Duodenal mucosa (tissue), 2 donors: ENCODE data around the gene IP6K3.

Experiments used
- H3K27ac ChIP-seq: one replicate; pipeline ENCODE4 v1.7.0; 2013; ENCODE audit warnings: low read depth, low read length
- H3K27me3 ChIP-seq, 2 donors: one replicate each; pipeline ENCODE4 v1.7.0; 2013; ENCODE audit warnings: low read length in 2 of 2, control low read depth in 1 of 2; ENCODE audit not compliant: insufficient read depth in 2 of 2, control insufficient read depth in 1 of 2
- H3K36me3 ChIP-seq, 2 donors: one replicate each; pipeline ENCODE4 v1.7.0; 2013; ENCODE audit warnings: low read length in 2 of 2, control low read depth in 1 of 2; ENCODE audit not compliant: insufficient read depth in 2 of 2, control insufficient read depth in 1 of 2
- H3K4me1 ChIP-seq, 2 donors: one replicate each; pipeline ENCODE4 v1.7.0; 2013; ENCODE audit warnings: low read length in 2 of 2, control low read depth in 1 of 2; ENCODE audit not compliant: insufficient read depth in 2 of 2, control insufficient read depth in 1 of 2
- H3K4me3 ChIP-seq, 2 donors: one replicate each; pipeline ENCODE4 v1.7.0; 2013; ENCODE audit warnings: low read length in 2 of 2, low read depth in 1 of 2
- H3K9ac ChIP-seq, 2 donors: one replicate each; pipeline ENCODE4 v1.7.0; 2013; ENCODE audit warnings: low read length in 2 of 2, low read depth in 1 of 2
- H3K9me3 ChIP-seq, 2 donors: one replicate each; pipeline ENCODE4 v1.7.0; 2013; ENCODE audit warnings: low read length in 2 of 2, control low read depth in 1 of 2; ENCODE audit not compliant: control insufficient read depth in 1 of 2

IP6K3 gene

DNA sequence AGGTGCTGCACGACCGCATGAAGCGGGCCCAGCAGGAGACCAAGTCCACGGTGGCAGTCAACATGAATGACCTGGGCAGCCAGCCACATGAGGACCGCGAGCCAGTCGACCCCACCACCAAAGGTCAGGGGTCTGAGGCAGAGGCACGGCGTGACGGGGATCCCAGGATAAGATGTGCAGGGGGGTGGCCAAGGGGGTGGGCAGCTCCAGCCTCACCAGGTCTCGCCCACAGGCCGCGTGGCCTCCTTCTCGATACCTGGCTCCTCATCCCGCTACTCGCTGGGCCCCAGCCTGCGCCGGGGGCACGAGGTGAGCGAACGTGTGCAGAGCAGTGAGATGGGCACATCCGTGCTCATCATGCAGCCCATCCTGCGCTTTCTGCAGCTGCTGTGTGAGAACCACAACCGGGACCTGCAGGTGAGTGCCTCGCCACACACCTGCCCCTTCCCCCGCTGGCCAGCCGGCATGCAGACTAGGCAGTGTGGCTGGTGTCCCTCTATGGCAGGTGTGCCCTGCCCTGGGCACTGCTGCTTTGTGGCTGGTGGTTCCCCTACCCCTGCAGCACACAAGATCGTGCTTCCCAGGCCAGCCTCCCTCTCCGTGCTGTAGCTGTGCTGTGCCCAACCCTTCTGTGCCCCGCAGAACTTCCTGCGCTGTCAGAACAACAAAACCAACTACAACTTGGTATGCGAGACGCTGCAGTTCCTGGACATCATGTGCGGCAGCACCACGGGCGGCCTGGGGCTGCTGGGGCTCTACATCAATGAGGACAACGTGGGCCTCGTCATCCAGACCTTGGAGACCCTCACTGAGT lies 61.1 kb downstream of the IP6K3 start:
- no peaks in the 10 kb centered on the region for H3K4me1 ChIP-seq
- H3K9ac ChIP-seq = no peak overlapping the region
- H3K27me3 ChIP-seq = no peaks in the 10 kb centered on the region
- no peak overlapping the region for H3K27ac ChIP-seq
- peaks cover 62 to 92% of the 10 kb centered on the region in 2 donors for H3K36me3 ChIP-seq
- H3K4me3 ChIP-seq = no peak overlapping the region
- no peaks in the 10 kb centered on the region for H3K9me3 ChIP-seq

DNA sequence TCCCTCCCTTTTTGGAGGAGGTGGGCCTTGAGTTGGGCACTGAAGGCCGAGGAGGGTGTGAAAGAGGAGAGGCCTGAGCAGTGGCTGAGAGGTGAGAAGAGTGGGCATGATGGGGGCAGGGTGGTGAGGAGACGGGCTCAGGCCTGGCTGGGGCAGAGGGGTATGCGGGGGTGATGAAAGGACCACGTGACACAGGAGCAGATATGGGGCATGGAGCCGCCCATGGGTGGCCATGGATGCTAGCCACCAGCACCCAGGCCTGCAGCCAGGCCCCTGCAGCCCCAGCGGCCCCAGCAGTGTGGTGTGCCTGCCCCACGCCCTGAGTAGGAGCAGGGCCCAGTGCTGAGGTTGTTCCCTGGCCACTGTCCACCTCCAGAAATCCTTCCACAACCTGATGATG lies 61.7 kb downstream of the IP6K3 start:
- no peaks in the 10 kb centered on the region for H3K9me3 ChIP-seq
- no peak overlapping the region for H3K27ac ChIP-seq
- H3K4me1 ChIP-seq = no peaks in the 10 kb centered on the region
- no peak overlapping the region for H3K9ac ChIP-seq
- no peak overlapping the region for H3K4me3 ChIP-seq
- H3K36me3 ChIP-seq = peaks cover 56 to 94% of the 10 kb centered on the region in 2 donors
- no peaks in the 10 kb centered on the region for H3K27me3 ChIP-seq

DNA sequence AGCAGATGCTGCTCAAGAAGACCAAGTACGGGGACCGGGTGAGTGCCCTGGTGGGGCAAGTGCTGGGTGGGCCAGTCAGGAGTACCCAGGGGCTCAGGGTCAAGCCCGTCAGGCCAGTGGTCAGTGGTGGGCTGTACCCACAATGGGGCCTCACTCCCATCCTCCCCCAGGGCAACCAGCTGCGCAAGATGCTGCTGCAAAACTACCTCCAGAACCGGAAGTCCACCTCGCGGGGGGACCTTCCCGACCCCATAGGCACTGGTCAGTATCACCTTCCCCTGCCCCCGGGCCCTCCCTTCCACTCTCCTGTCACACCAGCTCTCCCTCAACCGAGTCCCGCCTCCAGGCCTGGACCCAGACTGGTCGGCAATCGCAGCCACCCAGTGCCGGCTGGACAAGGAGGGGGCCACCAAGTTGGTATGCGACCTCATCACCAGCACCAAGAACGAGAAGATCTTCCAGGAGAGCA lies 62.2 kb downstream of the IP6K3 start:
- H3K9ac ChIP-seq = no peak overlapping the region
- H3K36me3 ChIP-seq = peaks cover 56 to 94% of the 10 kb centered on the region in 2 donors
- H3K4me3 ChIP-seq = no peak overlapping the region
- H3K27me3 ChIP-seq = no peaks in the 10 kb centered on the region
- H3K27ac ChIP-seq = no peak overlapping the region
- no peaks in the 10 kb centered on the region for H3K4me1 ChIP-seq
- no peaks in the 10 kb centered on the region for H3K9me3 ChIP-seq

DNA sequence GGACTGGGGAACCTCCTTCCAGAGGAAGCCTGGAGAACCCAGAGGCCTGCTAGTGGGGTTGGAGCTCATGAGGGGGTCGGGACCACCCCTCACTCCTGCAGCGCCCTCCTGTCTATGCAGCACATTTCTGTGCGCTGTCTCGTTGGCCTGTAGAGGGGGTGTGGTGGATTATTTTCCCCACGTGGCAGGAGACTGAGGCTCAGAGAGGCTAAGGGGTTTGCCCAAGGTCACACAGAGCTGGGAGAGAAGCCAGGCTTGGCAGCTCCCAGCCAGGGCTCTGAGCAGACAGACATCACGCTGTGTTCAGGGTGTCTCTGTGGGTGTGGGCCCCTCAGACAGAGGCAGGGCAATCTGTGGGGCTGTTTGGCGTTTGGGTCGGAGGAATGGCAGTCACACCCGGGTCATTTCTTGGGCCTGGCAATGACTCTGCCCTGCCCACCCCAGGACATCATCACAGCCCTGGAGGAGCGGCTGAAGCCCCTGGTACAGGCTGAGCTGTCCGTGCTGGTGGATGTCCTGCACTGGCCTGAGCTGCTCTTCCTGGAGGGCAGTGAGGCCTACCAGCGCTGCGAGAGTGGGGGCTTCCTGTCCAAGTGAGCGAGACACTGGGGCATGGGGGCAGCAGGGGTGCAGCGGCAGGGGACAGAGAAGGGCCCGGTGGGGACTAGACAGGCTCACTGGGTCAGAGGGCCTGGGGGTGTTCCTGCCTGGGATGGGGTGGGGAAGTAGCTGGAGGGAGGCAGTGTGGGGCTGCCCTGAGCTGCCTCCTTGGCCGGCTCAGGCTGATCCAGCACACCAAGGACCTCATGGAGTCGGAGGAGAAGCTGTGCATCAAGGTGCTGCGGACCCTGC lies 62.9 kb downstream of the IP6K3 start:
- H3K27ac ChIP-seq = no peak overlapping the region
- H3K4me1 ChIP-seq = no peaks in the 10 kb centered on the region
- H3K9ac ChIP-seq = no peak overlapping the region
- no peak overlapping the region for H3K4me3 ChIP-seq
- H3K9me3 ChIP-seq = no peaks in the 10 kb centered on the region
- H3K27me3 ChIP-seq = no peaks in the 10 kb centered on the region
- peaks cover 56 to 94% of the 10 kb centered on the region in 2 donors for H3K36me3 ChIP-seq

DNA sequence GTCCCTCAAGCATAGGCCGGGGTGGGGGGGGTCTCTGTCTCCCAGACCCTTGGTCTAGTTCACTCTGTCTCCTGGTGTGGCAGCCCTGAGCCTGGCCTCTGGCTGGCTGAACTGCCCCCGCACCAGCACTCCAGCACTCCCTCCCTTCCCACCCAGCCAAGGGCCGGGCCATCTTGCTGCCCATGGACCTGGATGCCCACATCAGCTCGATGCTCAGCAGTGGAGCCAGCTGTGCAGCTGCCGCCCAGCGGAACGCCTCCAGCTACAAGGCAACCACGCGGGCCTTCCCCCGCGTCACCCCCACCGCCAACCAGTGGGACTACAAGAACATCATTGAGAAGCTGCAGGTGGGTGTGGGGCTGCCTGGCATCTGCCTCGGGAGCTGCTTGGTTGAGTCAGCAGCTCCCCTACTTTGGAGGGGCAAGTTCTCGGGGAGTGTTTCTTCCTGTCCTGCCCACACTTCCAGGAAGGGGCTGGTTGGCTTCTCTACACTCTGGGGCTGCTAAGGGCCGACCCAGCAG lies 63.6 kb downstream of the IP6K3 start:
- Histone ChIP-seq H3K36me3 (peaks cover 52 to 95% of the 10 kb centered on the region in 2 donors), H3K9ac (no peak overlapping the region), H3K27me3 (no peaks in the 10 kb centered on the region), H3K27ac (no peak overlapping the region), H3K4me1 (no peaks in the 10 kb centered on the region), H3K9me3 (no peaks in the 10 kb centered on the region), H3K4me3 (no peak overlapping the region)

DNA sequence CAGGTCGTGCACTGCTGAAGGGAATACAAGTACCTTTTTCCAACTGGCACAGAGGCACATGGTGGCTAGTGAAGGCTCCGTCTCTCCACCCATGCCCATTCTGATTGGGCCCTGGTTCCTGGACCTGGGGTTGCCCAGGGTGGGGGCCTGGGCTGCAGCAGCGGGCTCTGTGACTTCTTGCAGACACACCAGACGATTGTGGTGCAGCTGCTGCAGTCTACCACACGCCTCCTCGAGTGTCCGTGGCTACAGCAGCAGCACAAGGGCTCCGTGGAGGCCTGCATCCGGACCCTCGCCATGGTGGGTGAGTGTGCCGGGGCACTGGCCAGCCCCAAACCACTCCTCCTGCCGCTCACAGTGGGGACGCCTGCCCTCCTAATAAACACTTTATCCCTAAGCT lies 64.4 kb downstream of the IP6K3 start:
- Histone ChIP-seq H3K36me3 (peaks cover 47 to 95% of the 10 kb centered on the region in 2 donors), H3K9ac (no peak overlapping the region), H3K4me3 (no peak overlapping the region), H3K27me3 (no peaks in the 10 kb centered on the region), H3K27ac (no peak overlapping the region), H3K4me1 (no peaks in the 10 kb centered on the region), H3K9me3 (no peaks in the 10 kb centered on the region)

DNA sequence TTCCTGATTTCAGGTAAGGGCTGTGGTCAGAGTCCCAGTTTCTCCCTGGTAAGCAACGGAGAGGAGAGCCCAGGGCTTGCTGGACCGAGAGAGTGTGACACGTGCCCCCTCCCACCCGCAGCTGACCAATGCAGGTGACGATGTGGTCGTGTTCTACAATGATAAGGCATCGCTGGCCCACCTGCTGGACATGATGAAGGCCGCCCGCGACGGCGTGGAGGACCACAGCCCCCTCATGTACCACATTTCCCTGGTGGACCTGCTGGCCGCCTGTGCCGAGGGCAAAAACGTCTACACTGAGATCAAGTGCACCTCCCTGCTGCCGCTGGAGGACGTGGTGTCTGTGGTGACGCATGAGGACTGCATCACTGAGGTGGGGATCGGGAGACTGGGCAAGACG lies 66.9 kb downstream of the IP6K3 start:
- no peaks in the 10 kb centered on the region for H3K9me3 ChIP-seq
- H3K27me3 ChIP-seq = no peaks in the 10 kb centered on the region
- no peaks in the 10 kb centered on the region for H3K4me1 ChIP-seq
- H3K4me3 ChIP-seq = no peak overlapping the region
- no peak overlapping the region for H3K27ac ChIP-seq
- peaks cover 44 to 95% of the 10 kb centered on the region in 2 donors for H3K36me3 ChIP-seq
- H3K9ac ChIP-seq = no peak overlapping the region

DNA sequence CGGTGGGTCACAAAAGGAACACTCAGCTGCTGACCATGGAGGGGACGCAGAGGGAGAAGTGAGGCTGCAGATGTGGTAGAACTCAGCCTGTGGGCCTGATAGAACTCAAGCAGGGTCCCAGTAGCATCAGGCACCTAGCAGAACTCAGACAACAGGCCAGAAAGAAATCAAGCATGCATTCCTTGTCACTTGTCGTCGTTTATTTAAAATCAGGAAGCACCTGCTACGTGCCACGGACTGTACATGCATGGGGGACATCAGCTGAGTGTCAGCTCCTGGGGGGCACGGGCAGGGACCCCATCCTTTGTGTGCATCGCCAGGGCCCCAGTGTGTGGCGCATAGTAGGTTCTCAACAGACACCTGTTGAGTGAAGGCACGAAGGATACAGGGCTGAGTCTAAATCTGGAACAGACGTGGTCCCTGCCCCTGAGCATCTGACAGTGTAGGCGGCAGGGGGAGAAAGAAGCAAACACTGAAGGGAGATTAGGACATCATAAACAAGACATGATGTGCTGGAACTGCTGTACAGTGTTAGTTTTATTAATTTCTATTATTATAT lies 67.7 kb downstream of the IP6K3 start:
- Histone ChIP-seq H3K36me3 (peaks cover 44 to 95% of the 10 kb centered on the region in 2 donors), H3K27me3 (no peaks in the 10 kb centered on the region), H3K9ac (no peak overlapping the region), H3K4me3 (no peak overlapping the region), H3K9me3 (no peaks in the 10 kb centered on the region), H3K27ac (no peak overlapping the region), H3K4me1 (no peaks in the 10 kb centered on the region)

DNA sequence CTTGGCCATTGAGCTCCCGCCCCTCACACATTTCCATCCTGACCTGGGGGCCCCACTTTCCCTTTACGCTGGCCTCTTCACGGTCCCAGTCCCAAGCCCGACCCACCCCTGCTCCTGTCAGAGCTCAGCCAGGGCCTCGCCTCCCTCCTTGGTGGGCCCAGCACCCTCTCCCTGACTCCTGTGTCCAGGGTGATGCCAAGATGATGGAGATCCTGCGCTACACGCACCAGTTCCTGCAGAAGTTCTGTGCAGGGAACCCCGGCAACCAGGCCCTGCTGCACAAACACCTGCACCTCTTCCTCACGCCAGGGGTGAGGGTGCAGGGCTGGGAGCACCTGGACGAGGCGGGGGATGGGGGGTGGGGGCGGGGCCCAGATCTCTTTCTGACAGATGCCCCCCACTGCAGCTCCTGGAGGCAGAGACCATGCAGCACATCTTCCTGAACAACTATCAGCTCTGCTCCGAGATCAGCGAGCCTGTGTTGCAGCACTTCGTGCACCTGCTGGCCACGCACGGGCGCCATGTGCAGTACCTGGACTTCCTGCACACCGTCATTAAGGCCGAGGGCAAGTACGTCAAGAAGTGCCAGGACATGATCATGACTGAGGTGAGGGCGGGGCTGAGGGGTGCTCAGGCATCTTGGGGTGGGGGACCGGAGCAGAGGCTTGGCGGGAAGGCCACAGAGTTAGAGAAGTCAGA lies 68.3 kb downstream of the IP6K3 start:
- Histone ChIP-seq H3K9ac (no peak overlapping the region), H3K27me3 (no peaks in the 10 kb centered on the region), H3K36me3 (peaks cover 47 to 95% of the 10 kb centered on the region in 2 donors), H3K4me1 (no peaks in the 10 kb centered on the region), H3K9me3 (no peaks in the 10 kb centered on the region), H3K4me3 (no peak overlapping the region), H3K27ac (no peak overlapping the region)
